Caki2 (cell line): Measurements from ENCODE around the gene NR0B2. TPM values are rescaled to one million over a fixed set of nuclear protein-coding genes. Genes with fewer than 3 reads are reported as not detected.
"Not testable (repeated sequence)": the region's sequence is repeated elsewhere in the genome, so short reads cannot be mapped to it uniquely, and the experiment has no call there.

ENCODE experiments used
- DNase-seq: peaks from one replicate; pipeline ENCODE4 v3.0.0-alpha.2; 2015; ENCODE audit warnings: low read depth
- in situ Hi-C: cut with HindIII; loops from 2 replicates; pipeline ENCODE4 v1.10.0; 2016; ENCODE audit warnings: low sequenced_read_pairs, low pct_unique_long_range_greater_than_20kb, mixed read lengths
- total RNA-seq: library from RNA; depleted of rRNA; stranded (reverse); fragments of >200 nt; shearing (Covaris generic); gene quantifications from 2 replicates; pipeline ENCODE4 v1.2.3, GENCODE V29; 2014; ENCODE audit warnings: low replicate concordance

NR0B2 gene
- total RNA-seq, 1 experiment from 2014 or later = not detected

- no peak for DNase-seq
- in situ Hi-C loops = no loop called here
Observed at GRCh38 chr1:26900815-26901511, 12.8 kb downstream of the NR0B2 start.

- in situ Hi-C loops = no loop called here
- DNase-seq = peak; percentile 77
Observed at GRCh38 chr1:26900001-26900814, 13.6 kb downstream of the NR0B2 start, which contains the start of gene GPATCH3. Gene GPATCH3, minus strand, starts transcription at chr1:26900467. Its CDS starts 25 bp downstream, at chr1:26900442.

GRCh38 chr1:26897351-26897750 lies 16.4 kb downstream of the NR0B2 start:
- in situ Hi-C loops = no loop called here
- no peak for DNase-seq

DNA sequence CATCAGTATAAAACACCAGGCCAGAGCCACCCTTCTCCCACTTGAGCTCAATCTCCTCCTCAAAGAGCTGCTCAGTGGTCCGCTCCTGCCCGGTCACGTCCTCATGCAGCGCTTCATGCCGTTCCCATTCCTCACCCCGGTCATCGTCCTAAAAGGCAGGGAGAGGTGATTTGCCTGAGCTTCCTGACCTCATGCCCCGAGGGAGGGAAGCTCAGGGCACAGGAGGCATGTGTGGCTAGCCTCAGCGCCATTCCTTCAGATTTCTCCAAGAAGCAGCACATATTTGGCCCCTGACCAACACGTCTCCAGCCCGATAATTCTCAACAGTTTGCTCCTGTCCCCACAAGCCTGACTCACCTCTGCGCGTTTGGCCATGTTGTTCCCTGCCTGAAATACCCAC lies 19.5 kb downstream of the NR0B2 start:
- in situ Hi-C loops = no loop called here
- no peak for DNase-seq

GRCh38 chr1:26890467-26890796 lies 23.3 kb downstream of the NR0B2 start:
- no peak for DNase-seq
- in situ Hi-C loops = no loop called here

- DNase-seq = peak; percentile 74
- in situ Hi-C loops = no loop called here
Observed at GRCh38 chr1:26889551-26890466, 24.0 kb downstream of the NR0B2 start, which contains the start of gene GPN2. Gene GPN2, minus strand, starts transcription at chr1:26890283. Its CDS starts 187 bp downstream, at chr1:26890096.

- in situ Hi-C loops = no loop called here
- DNase-seq = no peak
Observed at GRCh38 chr1:26888231-26888630, 25.5 kb downstream of the NR0B2 start.

- in situ Hi-C loops = no loop called here
- DNase-seq = no peak
Observed at GRCh38 chr1:26887125-26887524, 26.6 kb downstream of the NR0B2 start.

DNA sequence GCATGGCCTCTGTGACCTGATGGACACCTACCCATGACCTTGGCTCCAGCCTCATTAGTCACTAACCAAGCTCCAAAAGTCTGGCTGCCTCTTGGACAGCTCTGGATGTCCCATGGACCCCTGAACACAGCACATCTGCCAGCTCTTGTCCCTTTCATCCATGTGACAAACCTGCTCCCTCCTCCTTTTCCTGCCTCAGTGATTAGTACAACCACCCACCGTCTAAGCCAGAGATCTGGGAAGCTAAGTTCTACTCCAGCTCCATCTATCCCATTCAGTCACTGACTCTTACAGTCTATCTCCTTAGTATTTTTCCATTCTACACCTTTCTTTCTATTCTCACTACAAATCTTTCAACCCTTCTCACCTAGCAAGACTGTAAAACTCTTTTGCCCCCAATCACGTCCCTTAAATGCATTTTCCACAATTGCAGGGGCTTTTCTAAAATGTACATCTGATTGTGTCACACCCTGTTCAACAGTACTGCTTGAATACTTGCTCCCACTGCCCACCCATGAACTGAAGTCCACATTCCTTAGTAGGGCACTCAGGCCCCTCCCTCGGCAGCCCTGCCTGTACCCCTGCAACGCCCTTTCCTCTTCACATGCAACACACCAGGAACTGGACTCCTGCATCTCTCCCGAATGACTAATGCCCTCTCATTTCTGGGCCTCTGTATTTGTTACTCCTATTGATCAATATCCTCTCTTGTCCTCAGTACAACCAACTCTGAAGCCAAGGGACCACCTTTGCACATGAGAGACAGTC lies 30.9 kb downstream of the NR0B2 start:
- in situ Hi-C loops = no loop called here
- DNase-seq = no peak

DNA sequence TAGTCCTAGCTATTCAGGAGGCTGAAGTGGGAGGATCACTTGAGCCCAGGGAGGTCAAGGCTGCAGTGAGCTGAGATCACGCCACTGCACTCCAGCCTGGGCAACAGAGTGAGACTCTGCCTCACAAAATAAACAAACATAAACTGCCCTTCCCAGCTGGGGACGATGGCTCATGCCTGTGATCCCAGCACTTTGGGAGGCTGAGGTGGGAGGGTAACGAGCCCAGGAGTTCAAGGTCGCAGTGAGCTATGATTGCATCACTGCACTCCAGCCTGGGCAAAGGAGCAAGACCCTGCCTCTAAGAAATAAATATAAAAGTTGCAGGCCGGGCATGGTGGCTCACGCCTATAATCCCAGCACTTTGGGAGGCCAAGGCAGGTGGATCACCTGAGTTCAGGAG lies 32.2 kb downstream of the NR0B2 start:
- in situ Hi-C loops, DNase-seq: not testable (repeated sequence)

DNA sequence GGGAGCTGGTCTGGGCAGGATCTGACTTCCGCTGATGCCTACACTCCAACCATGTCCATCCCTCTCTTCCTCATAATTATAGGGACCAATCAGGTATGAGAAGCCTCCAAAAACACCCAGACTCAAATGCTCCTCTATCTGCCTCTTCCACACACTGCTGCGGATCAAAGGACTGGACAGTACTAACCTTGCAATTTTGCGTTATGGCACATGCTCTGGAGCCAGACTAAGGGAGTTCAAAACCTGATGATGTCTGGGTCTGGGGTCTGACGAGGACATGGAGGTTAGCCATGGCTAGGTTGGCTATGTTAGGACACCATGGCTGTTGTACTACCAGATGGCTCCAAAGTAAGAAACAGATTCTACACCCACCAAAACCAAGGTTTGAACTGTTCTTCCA lies 34.0 kb downstream of the NR0B2 start:
- no peak for DNase-seq
- in situ Hi-C loops = no loop called here

- no peak for DNase-seq
- in situ Hi-C loops = no loop called here
Observed at GRCh38 chr1:26877326-26877725, 36.4 kb downstream of the NR0B2 start.

DNA sequence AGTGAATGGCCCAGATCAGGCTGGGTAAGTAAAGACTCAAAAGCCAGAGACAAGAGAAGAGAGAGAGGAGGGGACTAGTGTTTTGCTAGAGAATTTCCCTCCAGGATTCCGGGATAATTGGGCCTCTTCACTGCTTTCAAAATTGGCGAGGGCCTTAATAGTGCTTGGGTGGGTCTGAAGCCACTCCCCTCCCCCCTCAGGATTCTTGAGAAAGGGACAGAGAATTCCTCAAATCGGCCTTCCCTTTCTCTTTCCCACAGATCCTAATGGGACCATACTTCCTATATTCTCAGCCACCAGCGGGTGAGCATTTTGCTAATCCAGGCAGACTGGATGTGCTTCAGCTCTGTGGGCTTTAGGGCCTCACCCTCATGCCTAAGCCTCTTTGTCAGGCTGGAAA lies 38.9 kb downstream of the NR0B2 start:
- in situ Hi-C loops = no loop called here
- no peak for DNase-seq

DNA sequence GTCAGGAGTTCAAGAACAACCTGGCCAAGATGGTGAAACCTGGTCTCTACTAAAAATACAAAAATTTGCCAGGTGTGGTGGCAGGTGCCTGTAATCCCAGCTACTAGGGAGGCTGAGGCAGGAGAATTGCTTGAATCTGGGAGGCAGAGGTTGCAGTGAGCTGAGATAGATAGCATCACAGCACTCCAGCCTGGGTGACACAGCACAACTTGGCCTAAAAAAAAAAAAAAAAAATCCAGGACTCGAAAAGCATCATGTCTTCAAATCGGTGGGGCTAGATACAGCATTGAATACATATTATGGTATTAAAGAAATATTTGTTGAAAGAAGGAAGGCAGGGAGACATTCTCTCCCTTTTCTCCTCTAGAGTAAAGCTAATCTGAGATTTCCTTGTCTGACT lies 40.7 kb downstream of the NR0B2 start:
- DNase-seq, in situ Hi-C loops: not testable (repeated sequence)

- in situ Hi-C loops = no loop called here
- DNase-seq = peak; percentile 99
Observed at GRCh38 chr1:26864610-26865480, 48.9 kb downstream of the NR0B2 start.

DNA sequence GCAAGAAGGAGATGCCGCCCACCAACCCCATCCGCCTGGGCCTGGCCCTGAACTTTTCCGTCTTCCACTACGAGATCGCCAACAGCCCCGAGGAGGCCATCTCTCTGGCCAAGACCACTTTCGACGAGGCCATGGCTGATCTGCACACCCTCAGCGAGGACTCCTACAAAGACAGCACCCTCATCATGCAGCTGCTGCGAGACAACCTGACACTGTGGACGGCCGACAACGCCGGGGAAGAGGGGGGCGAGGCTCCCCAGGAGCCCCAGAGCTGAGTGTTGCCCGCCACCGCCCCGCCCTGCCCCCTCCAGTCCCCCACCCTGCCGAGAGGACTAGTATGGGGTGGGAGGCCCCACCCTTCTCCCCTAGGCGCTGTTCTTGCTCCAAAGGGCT lies 50.1 kb downstream of the NR0B2 start:
- DNase-seq = no peak
- in situ Hi-C loops = no loop called here
